ENCODE measurements around the gene SLC7A6. TPM values are rescaled to one million over a fixed set of nuclear protein-coding genes. Genes with fewer than 3 reads are reported as not detected.

The SLC7A6 gene
- 10 to 100 TPM in 6 of 12 donors, 1 to 10 TPM in 5, not detected in 1; 5.5 to 21.5 (median 10.1) TPM for polyA plus RNA-seq (ENCODE audit: insufficient read length in 12 of 12)
- long read RNA-seq, donor 1, partial matches to known transcripts, result 0 of 1 reads
- long read RNA-seq, donor 1, other reads (novel, unspliced or antisense), result 0 of 1 reads
- long read RNA-seq, donor 2, full-length matches to known transcripts, result 1 of 1 reads
- long read RNA-seq, donor 2, partial matches to known transcripts, result 0 of 1 reads
- long read RNA-seq, donor 2, other reads (novel, unspliced or antisense), result 0 of 1 reads
- long read RNA-seq, donor 3, result 0 reads
- long read RNA-seq, donor 4, full-length matches to known transcripts, result 1 of 1 reads
- long read RNA-seq, donor 4, partial matches to known transcripts, result 0 of 1 reads
- long read RNA-seq, donor 4, other reads (novel, unspliced or antisense), result 0 of 1 reads
- long read RNA-seq, donor 5, partial matches to known transcripts, result 33 of 33 reads
- long read RNA-seq, donor 5, other reads (novel, unspliced or antisense), result 0 of 33 reads
- long read RNA-seq, donor 6, result 0 reads
- long read RNA-seq, donor 7, full-length matches to known transcripts, result 1 of 9 reads
- long read RNA-seq, donor 7, partial matches to known transcripts, result 0 of 9 reads
- long read RNA-seq, donor 7, other reads (novel, unspliced or antisense), result 8 of 9 reads
- long read RNA-seq, donor 8, full-length matches to known transcripts, result 1 of 1 reads
- long read RNA-seq, donor 8, partial matches to known transcripts, result 0 of 1 reads
- long read RNA-seq, donor 8, other reads (novel, unspliced or antisense), result 0 of 1 reads
- long read RNA-seq, donor 9, result 0 reads
- long read RNA-seq, donor 10, partial matches to known transcripts, result 0 of 6 reads
- long read RNA-seq, donor 10, other reads (novel, unspliced or antisense), result 6 of 6 reads
- long read RNA-seq, donor 11, full-length matches to known transcripts, result 1 of 1 reads
- long read RNA-seq, donor 11, partial matches to known transcripts, result 0 of 1 reads
- long read RNA-seq, donor 11, other reads (novel, unspliced or antisense), result 0 of 1 reads

GRCh38 chr16:68264128-68265077 is at the start of gene SLC7A6:
TSS of gene SLC7A6 (plus strand) at chr16:68264526. CDS start at chr16:68274727, 10,201 bp downstream.
- DNase-seq, result peak; percentile 69

GRCh38 chr16:68214726-68215125 is 49.6 kb upstream of the SLC7A6 start:
- DNase-seq, result no peak

GRCh38 chr16:68215302-68215701 is 49.0 kb upstream of the SLC7A6 start:
- DNase-seq, result no peak

GRCh38 chr16:68216240-68216639 is 48.1 kb upstream of the SLC7A6 start:
- no peak for DNase-seq

GRCh38 chr16:68217506-68217905 is 46.8 kb upstream of the SLC7A6 start:
- no peak for DNase-seq

- no peak for DNase-seq
Observed at GRCh38 chr16:68219725-68220351, 44.5 kb upstream of the SLC7A6 start.

GRCh38 chr16:68223072-68223471 is 41.3 kb upstream of the SLC7A6 start:
- no peak for DNase-seq

GRCh38 chr16:68226116-68226515 is 38.2 kb upstream of the SLC7A6 start:
- no peak for DNase-seq

- no peak for DNase-seq
Observed at GRCh38 chr16:68227183-68227793, 37.0 kb upstream of the SLC7A6 start.

- no peak for DNase-seq
Observed at GRCh38 chr16:68227850-68228553, 36.3 kb upstream of the SLC7A6 start.

- DNase-seq, result no peak
Observed at GRCh38 chr16:68228652-68229051, 35.7 kb upstream of the SLC7A6 start.

GRCh38 chr16:68229431-68230175 is 34.7 kb upstream of the SLC7A6 start:
- DNase-seq, result peak; percentile 55

GRCh38 chr16:68230176-68230571 is 34.2 kb upstream of the SLC7A6 start:
- no peak for DNase-seq

- no peak for DNase-seq
Observed at GRCh38 chr16:68230956-68231355, 33.4 kb upstream of the SLC7A6 start.

- DNase-seq, result no peak
Observed at GRCh38 chr16:68231384-68232136, 32.8 kb upstream of the SLC7A6 start.

- DNase-seq, result no peak
Observed at GRCh38 chr16:68232335-68232734, 32.0 kb upstream of the SLC7A6 start.

GRCh38 chr16:68233085-68233834 is 31.1 kb upstream of the SLC7A6 start:
- no peak for DNase-seq
